GM12878 (cell line): ENCODE data around the gene C5.

Experiments used
- BHLHE40 ChIP-seq, 2 experiments: fragments of 450-650 bp in 1 of 2; IDR thresholded peaks; 2 replicates each; pipeline ENCODE4 v1.6.1; 2011 to 2017; ENCODE audit warnings: low read depth in 2 of 2, borderline replicate concordance in 1 of 2, improper control_type of control experiment in 1 of 2, low read length in 1 of 2, mild to moderate bottlenecking in 1 of 2
- EZH2 ChIP-seq: IDR thresholded peaks from 2 replicates; pipeline ENCODE4 v1.6.1; 2012; ENCODE audit warnings: low read depth, mild to moderate bottlenecking, control low read depth, inconsistent platforms, low read length, borderline replicate concordance; ENCODE audit not compliant: control insufficient read depth
- POLR2AphosphoS5 ChIP-seq: IDR thresholded peaks from 2 replicates; pipeline ENCODE4 v1.6.1; 2011; ENCODE audit warnings: mild to moderate bottlenecking, low read length, inconsistent platforms
- REST ChIP-seq: IDR thresholded peaks from 2 replicates; pipeline ENCODE4 v1.6.1; 2012; ENCODE audit warnings: mild to moderate bottlenecking, low read depth, low read length
- TCF7 ChIP-seq: IDR thresholded peaks from 2 replicates; pipeline ENCODE4 v1.6.1; 2014; ENCODE audit warnings: antibody characterized with exemption, borderline replicate concordance
- TF ChIP-seq, protein P1 (sequence below), 3 experiments: IDR thresholded peaks in 2 of 3; conservative IDR thresholded peaks in 1 of 3; 2 replicates each; pipeline ENCODE4 v1.5.1; 2011; ENCODE audit warnings: low read depth in 3 of 3, low read length in 3 of 3, mild to moderate bottlenecking in 3 of 3, control low read depth in 2 of 3, moderate library complexity in 2 of 3, inconsistent platforms in 1 of 3, mixed read lengths in 1 of 3; ENCODE audit not compliant: control insufficient read depth in 2 of 3, insufficient read depth in 1 of 3; ENCODE audit errors: extremely low read depth in 1 of 3

GRCh38 chr9:120914953-120915352 lies 135.1 kb downstream of the C5 start:
- TF ChIP-seq POLR2AphosphoS5 (no peak), EZH2 (no peak), BHLHE40 (IDR thresholded peaks at IDR 0.05; ENCODE audit: borderline replicate concordance in 1 of 2, low read depth in 2 of 2, low read length in 1 of 2) (no peak), REST (no peak), TCF7 (no peak)
- TF ChIP-seq, protein P1, sequence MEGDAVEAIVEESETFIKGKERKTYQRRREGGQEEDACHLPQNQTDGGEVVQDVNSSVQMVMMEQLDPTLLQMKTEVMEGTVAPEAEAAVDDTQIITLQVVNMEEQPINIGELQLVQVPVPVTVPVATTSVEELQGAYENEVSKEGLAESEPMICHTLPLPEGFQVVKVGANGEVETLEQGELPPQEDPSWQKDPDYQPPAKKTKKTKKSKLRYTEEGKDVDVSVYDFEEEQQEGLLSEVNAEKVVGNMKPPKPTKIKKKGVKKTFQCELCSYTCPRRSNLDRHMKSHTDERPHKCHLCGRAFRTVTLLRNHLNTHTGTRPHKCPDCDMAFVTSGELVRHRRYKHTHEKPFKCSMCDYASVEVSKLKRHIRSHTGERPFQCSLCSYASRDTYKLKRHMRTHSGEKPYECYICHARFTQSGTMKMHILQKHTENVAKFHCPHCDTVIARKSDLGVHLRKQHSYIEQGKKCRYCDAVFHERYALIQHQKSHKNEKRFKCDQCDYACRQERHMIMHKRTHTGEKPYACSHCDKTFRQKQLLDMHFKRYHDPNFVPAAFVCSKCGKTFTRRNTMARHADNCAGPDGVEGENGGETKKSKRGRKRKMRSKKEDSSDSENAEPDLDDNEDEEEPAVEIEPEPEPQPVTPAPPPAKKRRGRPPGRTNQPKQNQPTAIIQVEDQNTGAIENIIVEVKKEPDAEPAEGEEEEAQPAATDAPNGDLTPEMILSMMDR (IDR thresholded peaks at IDR 0.05 in 2 of 3, conservative IDR thresholded peaks at IDR 0.05 in 1 of 3; ENCODE audit: control insufficient read depth in 2 of 3, extremely low read depth in 1 of 3, insufficient read depth in 1 of 3, low read depth in 3 of 3, low read length in 3 of 3) = no peak
